Measurements from ENCODE around the gene FLT3LG. TPM values are rescaled to one million over a fixed set of nuclear protein-coding genes. Genes with fewer than 3 reads are reported as not detected.

Gene FLT3LG
- total RNA-seq, 1 donor, result 4.3 TPM

DNA sequence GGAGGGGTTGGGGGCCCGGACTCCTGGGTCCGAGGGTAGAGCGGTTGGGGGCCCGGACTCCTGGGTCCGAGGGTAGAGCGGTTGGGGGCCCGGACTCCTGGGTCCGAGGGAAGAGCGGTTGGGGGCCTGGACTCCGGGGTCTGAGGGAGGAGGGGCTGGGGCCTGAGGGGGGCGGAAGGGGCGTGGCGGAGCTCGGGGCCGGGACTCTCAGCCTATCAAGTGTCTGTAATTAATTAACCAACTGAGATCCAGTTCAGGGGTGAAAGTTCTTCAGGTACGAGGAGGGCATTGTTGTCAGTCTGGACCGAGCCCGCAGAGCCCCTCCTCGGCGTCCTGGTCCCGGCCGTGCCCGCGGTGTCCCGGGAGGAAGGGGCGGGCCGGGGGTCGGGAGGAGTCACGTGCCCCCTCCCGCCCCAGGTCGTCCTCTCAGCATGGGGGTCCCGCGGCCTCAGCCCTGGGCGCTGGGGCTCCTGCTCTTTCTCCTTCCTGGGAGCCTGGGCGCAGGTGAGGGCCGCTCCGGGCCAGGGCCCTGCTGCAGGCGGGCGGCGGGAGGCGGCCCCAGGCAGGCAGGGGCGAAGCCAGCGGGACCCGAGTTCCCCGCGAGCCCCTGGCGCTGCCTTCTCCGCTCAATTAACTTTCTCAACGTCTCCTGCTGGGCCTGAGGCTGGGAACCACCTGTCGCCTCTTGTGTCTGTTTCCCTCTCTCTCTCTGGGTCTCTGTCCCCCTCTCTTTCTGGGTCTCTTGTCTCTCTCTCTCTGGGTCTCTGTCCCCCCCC is 39.1 kb downstream of the FLT3LG start:
- H3K79me2 ChIP-seq (ENCODE audit: insufficient read depth, low read length), result no peaks in the 10 kb centered on the region
- no peak overlapping the region for H3K27ac ChIP-seq (ENCODE audit: low read depth, low read length)
- peak; percentile 92 for DNase-seq (ENCODE audit: insufficient read length, low spot score, missing footprints)
- H3K4me3 ChIP-seq (ENCODE audit: insufficient read depth, low read length), result peak overlapping the region; percentile 81
- peak overlapping the region; percentile 59 for H2AFZ ChIP-seq (ENCODE audit: low read length)
- H3K9me3 ChIP-seq (ENCODE audit: low read depth, low read length), result no peaks in the 10 kb centered on the region
- H3K36me3 ChIP-seq (ENCODE audit: insufficient read depth, low read length), result no peaks in the 10 kb centered on the region
- peak overlapping the region; percentile 82 for H3K4me2 ChIP-seq (ENCODE audit: insufficient read depth, low read length)
- H4K20me1 ChIP-seq (ENCODE audit: insufficient read depth, low read length), result no peaks in the 10 kb centered on the region
- H3K27me3 ChIP-seq (ENCODE audit: insufficient read depth, low read length), result no peaks in the 10 kb centered on the region
- H3K4me1 ChIP-seq (ENCODE audit: insufficient read depth, low read length), result peaks cover 9% of the 10 kb centered on the region
- TF ChIP-seq, protein P1, sequence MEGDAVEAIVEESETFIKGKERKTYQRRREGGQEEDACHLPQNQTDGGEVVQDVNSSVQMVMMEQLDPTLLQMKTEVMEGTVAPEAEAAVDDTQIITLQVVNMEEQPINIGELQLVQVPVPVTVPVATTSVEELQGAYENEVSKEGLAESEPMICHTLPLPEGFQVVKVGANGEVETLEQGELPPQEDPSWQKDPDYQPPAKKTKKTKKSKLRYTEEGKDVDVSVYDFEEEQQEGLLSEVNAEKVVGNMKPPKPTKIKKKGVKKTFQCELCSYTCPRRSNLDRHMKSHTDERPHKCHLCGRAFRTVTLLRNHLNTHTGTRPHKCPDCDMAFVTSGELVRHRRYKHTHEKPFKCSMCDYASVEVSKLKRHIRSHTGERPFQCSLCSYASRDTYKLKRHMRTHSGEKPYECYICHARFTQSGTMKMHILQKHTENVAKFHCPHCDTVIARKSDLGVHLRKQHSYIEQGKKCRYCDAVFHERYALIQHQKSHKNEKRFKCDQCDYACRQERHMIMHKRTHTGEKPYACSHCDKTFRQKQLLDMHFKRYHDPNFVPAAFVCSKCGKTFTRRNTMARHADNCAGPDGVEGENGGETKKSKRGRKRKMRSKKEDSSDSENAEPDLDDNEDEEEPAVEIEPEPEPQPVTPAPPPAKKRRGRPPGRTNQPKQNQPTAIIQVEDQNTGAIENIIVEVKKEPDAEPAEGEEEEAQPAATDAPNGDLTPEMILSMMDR (IDR thresholded peaks at IDR 0.05; ENCODE audit: extremely low read depth, low read depth, low read length), result no peak

DNA sequence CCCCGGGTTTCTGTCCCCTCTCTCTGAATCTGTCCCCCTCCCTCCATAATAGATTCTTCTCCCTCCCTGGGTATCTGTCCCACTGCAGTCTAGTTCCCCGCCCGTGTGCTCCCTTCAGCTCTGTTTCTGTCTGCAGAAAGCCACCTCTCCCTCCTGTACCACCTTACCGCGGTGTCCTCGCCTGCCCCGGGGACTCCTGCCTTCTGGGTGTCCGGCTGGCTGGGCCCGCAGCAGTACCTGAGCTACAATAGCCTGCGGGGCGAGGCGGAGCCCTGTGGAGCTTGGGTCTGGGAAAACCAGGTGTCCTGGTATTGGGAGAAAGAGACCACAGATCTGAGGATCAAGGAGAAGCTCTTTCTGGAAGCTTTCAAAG is 39.7 kb downstream of the FLT3LG start:
- H2AFZ ChIP-seq (ENCODE audit: low read length), result no peak overlapping the region
- TF ChIP-seq, protein P1 (IDR thresholded peaks at IDR 0.05; ENCODE audit: extremely low read depth, low read depth, low read length), result no peak
- peak overlapping the region; percentile 82 for H3K4me2 ChIP-seq (ENCODE audit: insufficient read depth, low read length)
- peak; percentile 62 for DNase-seq (ENCODE audit: insufficient read length, low spot score, missing footprints)
- no peaks in the 10 kb centered on the region for H3K9me3 ChIP-seq (ENCODE audit: low read depth, low read length)
- no peaks in the 10 kb centered on the region for H3K79me2 ChIP-seq (ENCODE audit: insufficient read depth, low read length)
- peak overlapping the region; percentile 81 for H3K4me3 ChIP-seq (ENCODE audit: insufficient read depth, low read length)
- no peaks in the 10 kb centered on the region for H3K27me3 ChIP-seq (ENCODE audit: insufficient read depth, low read length)
- no peaks in the 10 kb centered on the region for H4K20me1 ChIP-seq (ENCODE audit: insufficient read depth, low read length)
- H3K27ac ChIP-seq (ENCODE audit: low read depth, low read length), result no peak overlapping the region
- no peaks in the 10 kb centered on the region for H3K36me3 ChIP-seq (ENCODE audit: insufficient read depth, low read length)
- peaks cover 9% of the 10 kb centered on the region for H3K4me1 ChIP-seq (ENCODE audit: insufficient read depth, low read length)

DNA sequence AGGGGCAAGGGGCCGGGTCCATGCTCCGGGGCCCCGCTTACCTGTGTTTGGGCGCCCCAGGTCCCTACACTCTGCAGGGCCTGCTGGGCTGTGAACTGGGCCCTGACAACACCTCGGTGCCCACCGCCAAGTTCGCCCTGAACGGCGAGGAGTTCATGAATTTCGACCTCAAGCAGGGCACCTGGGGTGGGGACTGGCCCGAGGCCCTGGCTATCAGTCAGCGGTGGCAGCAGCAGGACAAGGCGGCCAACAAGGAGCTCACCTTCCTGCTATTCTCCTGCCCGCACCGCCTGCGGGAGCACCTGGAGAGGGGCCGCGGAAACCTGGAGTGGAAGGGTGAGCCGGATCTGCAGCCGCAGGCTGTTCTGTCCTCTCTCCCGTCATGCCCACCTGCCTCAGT is 40.1 kb downstream of the FLT3LG start:
- no peak overlapping the region for H3K4me3 ChIP-seq (ENCODE audit: insufficient read depth, low read length)
- H3K36me3 ChIP-seq (ENCODE audit: insufficient read depth, low read length), result no peaks in the 10 kb centered on the region
- H3K27me3 ChIP-seq (ENCODE audit: insufficient read depth, low read length), result no peaks in the 10 kb centered on the region
- peaks cover 9% of the 10 kb centered on the region for H3K4me1 ChIP-seq (ENCODE audit: insufficient read depth, low read length)
- TF ChIP-seq, protein P1 (IDR thresholded peaks at IDR 0.05; ENCODE audit: extremely low read depth, low read depth, low read length), result no peak
- H3K9me3 ChIP-seq (ENCODE audit: low read depth, low read length), result no peaks in the 10 kb centered on the region
- H4K20me1 ChIP-seq (ENCODE audit: insufficient read depth, low read length), result no peaks in the 10 kb centered on the region
- no peaks in the 10 kb centered on the region for H3K79me2 ChIP-seq (ENCODE audit: insufficient read depth, low read length)
- no peak overlapping the region for H3K4me2 ChIP-seq (ENCODE audit: insufficient read depth, low read length)
- H3K27ac ChIP-seq (ENCODE audit: low read depth, low read length), result no peak overlapping the region
- no peak overlapping the region for H2AFZ ChIP-seq (ENCODE audit: low read length)
- DNase-seq (ENCODE audit: insufficient read length, low spot score, missing footprints), result no peak

DNA sequence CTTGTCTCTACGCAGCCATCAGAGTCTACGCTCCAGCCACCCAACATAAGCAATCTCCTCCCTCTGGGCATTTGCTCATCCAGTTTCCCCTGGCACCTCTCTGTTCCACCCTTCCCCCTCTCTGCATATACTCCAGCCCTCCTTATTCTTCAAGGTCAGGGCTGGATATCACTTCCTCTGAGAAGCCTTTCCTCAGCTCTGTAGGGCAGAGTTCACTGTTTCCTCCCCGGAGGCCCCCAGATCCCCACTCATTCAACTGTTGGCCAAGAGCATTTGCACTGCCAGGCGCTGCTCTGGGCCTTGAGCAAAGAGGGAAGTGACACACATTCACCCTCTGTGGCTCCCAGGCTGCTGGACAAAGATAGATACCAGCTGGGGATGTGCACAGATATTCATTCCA is 41.8 kb downstream of the FLT3LG start:
- no peaks in the 10 kb centered on the region for H3K9me3 ChIP-seq (ENCODE audit: low read depth, low read length)
- no peaks in the 10 kb centered on the region for H4K20me1 ChIP-seq (ENCODE audit: insufficient read depth, low read length)
- no peaks in the 10 kb centered on the region for H3K36me3 ChIP-seq (ENCODE audit: insufficient read depth, low read length)
- no peaks in the 10 kb centered on the region for H3K27me3 ChIP-seq (ENCODE audit: insufficient read depth, low read length)
- TF ChIP-seq, protein P1 (IDR thresholded peaks at IDR 0.05; ENCODE audit: extremely low read depth, low read depth, low read length), result no peak
- H3K27ac ChIP-seq (ENCODE audit: low read depth, low read length), result no peak overlapping the region
- DNase-seq (ENCODE audit: insufficient read length, low spot score, missing footprints), result peak; percentile 66
- H3K4me1 ChIP-seq (ENCODE audit: insufficient read depth, low read length), result peaks cover 9% of the 10 kb centered on the region
- H3K79me2 ChIP-seq (ENCODE audit: insufficient read depth, low read length), result no peaks in the 10 kb centered on the region
- no peak overlapping the region for H3K4me2 ChIP-seq (ENCODE audit: insufficient read depth, low read length)
- no peak overlapping the region for H3K4me3 ChIP-seq (ENCODE audit: insufficient read depth, low read length)
- no peak overlapping the region for H2AFZ ChIP-seq (ENCODE audit: low read length)
